ENCODE measurements around the gene TIGD3.
"Not testable (repeated sequence)": the region's sequence is repeated elsewhere in the genome, so short reads cannot be mapped to it uniquely, and the experiment has no call there.

Gene TIGD3

DNA sequence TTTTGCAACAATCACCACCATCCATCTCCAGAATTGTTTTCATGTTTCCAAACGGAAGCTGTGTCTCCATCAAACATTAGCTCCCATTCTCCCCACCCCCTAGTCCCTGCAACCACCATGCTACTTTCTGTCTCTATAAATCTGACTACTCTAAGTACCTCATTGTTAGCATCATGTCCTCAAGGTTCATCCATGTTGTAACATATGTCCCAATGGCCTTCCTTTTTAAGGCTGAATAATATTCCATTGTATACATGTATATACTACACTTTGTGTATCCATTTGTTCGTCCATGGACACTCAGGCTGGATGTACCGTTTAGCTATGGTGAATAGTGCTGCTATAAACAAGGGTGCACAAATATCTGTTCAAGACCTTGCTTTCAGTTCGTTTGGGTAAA is 29.1 kb upstream of the TIGD3 start:
- no peak for DNase-seq

DNA sequence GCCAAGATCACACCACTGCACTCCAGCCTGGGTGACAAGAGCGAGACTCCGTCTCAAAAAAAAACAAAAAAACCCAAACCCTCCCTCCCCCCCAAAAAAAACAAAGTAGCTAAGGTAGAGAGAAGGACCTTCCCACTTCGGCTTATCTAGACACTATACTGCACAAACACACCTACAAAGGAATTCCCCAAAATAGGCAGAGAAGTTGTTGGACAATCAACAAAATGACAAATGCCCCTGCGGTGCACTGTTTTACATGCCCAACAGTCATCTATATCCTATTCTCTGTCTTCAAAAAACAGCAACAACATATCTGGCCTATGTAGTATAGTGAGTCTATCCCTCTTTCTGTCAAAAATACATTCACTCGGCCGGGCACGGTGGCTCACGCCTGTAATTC is 27.5 kb upstream of the TIGD3 start:
- no peak for DNase-seq

DNA sequence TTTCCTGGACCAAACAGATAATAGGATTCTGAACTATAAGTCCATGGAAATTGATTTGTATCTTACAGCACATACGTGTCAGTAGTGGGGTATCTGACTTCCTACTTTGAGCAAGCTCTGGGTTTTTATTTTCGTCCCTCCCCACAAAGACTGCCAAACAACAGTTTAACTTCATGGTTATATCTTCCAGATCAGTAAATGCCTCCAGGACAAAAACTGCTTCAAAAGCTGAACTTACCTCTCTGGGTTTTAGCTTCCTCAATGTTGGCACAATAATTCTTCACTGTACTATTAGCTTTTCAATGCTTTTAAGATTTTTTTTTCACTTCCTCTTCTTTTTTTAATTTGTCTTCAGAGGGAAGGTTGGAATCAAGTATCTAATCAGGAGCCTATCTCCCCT is 25.1 kb upstream of the TIGD3 start:
- DNase-seq, result peak; percentile 88

DNA sequence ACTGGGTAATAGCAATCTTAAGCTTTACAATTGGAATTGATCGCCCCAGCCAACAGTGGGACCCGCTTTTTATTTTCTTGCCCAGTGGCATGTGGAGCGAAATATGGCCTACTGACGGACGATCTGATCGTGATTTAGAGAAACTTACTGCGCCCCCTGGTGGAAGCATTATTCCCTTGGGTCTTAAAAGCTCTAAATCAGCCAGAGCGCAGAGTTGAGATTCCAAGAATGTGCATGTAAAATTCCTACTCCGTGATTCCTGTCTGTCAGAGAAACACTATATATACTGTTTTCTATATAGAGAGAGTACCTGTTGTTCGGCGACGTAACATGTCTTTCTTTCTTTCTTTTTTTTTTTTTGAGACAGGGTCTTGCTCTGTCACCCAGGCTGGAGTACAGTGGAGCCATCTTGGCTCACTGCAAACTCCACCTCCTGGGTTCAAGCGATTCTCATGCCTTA is 24.6 kb upstream of the TIGD3 start:
- peak; percentile 99 for DNase-seq

DNA sequence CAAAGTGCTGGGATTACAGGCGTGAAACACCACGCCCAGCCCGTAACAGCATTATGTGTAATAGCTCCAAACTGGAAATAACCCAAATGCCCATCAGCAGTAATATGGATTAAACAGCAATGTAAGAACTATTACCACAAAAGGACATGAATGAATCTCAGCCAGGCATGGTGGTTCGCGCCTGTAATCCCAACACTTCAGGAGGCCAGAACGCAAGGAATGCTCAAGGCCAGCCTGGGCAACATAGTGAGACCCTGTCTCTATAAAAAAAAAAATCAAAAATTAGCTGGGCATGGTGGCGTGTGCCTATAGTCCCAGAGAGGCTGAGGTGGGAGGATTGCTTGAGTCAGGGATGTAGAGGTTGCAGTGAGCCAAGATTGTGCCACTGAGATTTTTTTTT is 24.0 kb upstream of the TIGD3 start:
- DNase-seq, result no peak

DNA sequence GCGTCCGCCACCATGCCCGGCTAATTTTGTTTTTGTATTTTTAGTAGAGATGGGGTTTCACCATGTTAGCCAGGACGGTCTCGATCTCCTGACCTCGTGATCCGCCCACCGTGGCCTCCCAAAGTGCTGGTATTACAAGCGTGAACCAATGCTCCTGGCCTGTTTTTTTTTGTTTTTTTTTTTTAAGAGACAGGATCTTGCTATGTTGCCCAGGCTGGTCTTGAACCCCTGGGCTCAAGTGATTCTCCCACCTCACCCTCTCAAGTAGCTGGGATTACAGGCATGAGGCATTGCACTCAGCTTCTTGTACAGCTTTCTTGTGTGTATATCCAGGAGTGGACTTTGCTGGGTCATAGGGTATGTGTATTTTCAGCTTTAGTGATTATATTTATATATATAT is 22.0 kb upstream of the TIGD3 start:
- DNase-seq, result not testable (repeated sequence)

DNA sequence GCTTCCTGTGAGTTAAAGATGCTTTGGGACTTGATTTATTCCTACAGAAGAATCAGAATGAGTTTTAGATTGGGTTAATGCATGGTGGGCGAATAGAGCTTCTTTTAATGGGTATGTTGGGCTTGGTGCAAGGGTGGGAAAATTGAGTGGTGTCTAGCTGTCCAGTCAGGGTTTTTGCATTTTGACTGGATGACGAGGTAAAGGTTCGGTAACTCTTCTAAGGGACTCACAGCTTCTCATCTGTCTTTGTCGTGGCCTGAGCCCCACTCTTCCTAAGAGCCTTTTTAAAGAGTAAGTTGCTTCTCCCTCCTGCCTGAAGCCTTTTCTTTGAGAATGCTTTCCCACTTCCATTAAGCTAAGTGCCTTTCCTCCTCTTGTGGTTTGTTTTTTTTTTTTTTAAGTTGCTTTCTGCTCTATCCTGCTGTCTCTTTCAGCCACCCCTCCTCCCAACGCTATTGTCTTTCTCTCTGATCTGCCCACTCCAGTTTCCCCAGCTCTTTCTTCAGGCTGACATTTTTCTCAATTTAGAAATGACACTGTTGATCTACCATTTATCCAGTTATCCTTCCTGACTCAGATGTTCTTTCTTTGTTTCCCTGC is 19.8 kb upstream of the TIGD3 start:
- DNase-seq, result no peak

DNA sequence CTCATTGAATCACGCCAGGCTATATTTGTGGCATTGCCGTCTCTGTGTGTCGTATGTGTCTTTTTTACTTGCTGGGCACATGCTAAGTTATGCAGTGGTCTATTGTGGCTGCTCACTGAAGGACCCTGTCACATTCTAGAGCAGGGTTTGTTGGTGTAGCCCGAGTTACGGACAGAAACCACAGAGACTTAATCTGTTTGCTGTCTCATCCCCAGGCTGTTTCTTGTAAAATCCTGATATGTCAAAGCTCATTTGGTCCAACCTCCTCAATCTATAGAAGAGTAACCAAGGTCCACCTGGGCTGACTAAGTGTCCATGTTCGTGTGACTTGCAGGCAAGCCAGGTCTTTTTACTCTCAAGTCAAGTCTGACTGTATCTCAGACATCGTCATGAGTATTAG is 15.9 kb upstream of the TIGD3 start:
- no peak for DNase-seq

DNA sequence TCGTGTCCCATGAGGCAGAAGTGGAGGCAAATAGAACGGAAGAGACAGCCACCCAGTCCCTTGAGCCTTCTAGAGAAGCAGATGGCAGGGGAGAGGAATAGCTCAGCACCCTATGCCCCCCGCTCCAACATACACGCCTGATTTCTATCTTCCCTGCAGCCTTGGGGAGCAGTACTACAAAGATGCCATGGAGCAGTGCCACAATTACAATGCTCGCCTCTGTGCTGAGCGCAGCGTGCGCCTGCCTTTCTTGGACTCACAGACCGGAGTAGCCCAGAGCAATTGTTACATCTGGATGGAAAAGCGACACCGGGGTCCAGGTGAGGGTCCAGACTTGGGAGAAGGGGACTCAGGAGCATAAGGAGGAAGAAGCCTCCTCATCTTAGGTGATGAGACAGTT is 14.3 kb upstream of the TIGD3 start:
- no peak for DNase-seq

DNA sequence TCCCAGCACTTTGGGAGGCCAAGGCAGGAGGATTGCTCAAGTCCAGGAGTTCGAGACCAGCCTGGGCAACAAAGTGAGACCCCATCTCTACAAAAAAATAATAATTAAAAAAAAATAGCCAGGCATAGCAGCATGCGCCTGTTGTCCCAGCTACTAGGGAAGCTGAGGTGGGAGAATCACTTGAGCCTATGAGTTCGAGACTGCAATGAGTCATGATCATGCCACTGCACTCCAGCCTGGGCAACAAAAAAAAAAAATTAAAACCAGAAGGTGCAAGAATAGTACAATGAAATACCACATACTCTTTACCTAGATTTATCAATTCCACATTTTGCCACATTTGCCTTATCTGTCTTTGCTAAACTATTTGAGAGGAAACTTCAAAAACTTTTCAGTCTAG is 12.7 kb upstream of the TIGD3 start:
- no peak for DNase-seq

DNA sequence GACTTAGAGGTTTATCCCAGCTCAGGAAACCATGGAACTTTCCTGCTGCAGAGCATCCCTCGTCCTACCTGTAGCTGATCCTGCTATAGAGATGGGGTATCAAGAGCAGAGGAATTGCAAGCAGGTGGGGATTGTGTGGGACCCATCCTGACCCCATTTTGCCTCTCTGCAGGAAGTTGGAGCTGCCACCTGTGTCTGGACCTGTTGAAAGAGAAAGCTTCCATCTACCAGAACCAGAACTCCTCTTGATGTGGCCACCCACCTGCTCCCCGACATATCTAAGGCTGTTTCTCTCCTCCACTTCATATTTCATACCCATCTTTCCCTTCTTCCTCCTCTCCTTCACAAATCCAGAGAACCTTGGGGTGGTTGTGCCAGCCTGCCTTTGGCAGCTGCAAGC is 3.0 kb upstream of the TIGD3 start:
- no peak for DNase-seq

DNA sequence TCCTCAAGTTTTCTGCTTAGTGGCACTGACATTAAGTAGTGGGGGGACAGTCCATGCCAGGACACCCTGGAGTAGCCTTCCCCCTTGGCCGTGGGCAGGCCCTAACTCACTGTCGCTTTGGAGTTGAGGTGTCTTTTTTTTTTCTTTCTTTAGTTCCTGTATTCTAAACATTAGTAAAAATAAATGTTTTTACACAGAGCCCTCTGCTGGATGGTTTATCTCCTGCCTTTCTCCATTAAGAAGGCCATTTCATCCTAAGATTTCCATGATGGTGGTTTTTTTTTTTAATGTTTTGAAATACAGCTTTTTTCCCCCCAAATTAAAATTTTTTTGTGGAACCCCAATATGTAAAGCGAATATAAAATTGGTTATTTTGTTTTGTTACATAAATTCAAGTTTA is 1.8 kb upstream of the TIGD3 start:
- DNase-seq, result peak; percentile 39

DNA sequence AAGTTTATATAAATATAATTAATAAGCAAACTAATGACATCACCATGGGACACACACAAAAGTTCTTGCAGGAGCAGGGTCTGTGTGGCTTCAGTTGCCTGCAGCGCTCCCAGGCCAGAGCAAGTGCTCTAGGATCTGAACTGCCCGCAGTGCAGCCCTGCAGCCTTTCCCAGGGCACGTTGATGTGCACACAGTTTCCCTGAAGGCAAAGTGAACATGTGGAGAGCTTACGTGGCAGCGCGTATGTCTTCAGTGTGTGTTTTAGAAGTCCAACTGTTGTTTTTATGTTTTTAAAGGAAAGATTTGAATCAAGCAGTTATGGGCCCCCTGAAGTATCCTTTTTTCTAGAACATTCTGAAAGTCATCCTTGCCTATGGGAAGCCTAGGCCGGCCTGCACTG is 1.2 kb upstream of the TIGD3 start:
- DNase-seq, result no peak

DNA sequence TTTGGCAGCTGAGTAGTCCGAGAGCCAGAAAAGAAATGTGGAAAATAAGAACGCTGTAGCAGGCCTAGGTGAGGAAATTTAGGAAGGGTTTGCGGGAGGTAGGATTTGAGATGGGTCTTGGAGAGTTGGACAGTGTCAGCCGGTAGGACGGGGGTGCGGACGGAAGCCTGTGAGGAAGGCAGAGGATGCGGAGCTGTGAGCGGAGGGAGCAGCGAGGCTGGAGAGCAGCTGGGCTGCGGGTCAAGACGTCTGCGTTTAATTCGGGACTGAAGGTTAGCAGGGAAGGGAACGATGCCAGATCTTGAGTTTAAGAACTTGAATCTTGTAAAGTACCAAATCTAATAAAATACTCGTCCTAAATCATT is 669 bp upstream of the TIGD3 start:
- DNase-seq, result no peak

DNA sequence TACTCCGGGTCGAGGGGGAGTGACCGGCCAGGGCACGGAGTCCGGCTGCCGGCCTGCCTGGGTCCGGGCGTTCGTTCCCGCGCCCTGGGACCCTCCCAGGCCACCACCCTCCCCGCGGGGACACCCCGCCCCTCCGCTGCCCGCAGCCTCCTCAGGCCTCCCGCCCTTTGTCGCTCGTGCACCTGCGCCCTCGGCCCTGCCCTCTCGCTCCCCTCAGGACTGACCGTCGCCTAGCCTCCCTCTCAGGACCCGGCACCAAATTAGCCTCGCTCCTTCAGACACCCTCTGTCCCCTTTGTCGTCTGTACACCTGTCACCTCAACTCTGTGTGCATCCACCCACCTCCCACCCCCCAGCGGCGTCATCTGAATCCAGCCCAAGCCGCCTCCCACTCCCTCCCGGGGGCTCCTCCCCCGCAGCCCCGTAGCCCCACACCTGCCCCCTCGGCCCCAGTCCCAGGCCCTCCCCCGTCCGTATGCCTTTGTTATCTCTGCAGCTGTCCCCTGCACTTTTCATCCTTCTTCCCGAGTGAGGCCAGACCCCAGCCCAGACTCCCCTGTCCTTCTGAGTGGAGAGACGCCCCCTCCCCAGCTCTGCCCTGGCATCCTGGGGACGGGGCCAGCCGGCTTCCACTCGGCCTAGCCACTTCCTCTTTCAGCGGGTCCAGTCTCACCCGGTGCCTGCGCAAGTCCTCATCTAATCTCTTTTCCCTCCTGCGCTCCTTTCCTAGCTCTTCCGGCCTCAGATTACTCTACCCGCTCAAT is 643 bp downstream of the TIGD3 start:
- DNase-seq, result peak; percentile 40

DNA sequence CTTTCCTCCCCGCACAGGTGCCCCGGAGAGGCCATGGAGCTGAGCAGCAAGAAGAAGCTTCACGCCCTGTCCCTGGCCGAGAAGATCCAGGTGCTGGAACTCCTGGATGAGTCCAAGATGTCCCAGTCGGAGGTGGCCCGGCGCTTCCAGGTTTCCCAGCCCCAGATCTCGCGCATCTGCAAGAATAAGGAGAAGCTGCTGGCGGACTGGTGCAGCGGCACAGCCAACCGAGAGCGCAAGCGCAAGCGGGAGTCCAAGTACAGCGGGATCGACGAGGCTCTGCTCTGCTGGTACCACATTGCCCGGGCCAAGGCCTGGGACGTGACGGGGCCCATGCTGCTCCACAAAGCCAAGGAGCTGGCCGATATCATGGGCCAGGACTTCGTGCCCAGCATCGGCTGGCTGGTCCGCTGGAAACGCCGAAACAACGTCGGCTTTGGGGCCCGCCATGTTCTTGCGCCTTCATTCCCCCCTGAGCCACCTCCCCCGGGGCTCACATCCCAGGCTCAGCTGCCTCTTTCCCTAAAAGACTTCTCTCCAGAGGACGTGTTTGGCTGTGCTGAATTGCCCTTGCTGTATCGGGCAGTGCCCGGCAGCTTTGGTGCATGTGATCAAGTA is 1.3 kb downstream of the TIGD3 start:
- DNase-seq, result no peak

DNA sequence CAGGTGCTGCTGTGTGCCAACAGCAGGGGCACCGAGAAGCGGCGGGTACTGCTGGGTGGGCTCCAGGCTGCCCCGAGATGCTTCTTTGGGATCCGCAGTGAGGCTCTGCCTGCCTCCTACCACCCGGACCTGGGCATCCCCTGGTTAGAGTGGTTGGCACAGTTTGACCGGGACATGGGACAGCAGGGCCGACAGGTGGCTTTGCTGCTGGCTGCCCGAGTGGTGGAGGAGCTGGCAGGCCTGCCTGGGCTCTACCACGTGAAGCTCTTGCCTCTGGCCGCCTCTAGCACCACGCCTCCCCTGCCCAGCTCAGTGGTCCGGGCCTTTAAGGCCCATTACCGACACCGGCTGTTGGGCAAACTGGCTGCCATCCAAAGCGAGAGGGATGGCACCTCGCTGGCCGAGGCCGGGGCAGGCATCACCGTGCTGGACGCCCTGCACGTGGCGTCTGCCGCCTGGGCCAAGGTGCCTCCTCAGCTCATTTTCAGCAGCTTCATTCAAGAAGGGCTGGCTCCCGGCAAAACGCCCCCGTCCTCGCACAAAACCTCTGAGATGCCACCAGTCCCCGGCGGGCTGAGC is 1.9 kb downstream of the TIGD3 start:
- DNase-seq, result no peak

DNA sequence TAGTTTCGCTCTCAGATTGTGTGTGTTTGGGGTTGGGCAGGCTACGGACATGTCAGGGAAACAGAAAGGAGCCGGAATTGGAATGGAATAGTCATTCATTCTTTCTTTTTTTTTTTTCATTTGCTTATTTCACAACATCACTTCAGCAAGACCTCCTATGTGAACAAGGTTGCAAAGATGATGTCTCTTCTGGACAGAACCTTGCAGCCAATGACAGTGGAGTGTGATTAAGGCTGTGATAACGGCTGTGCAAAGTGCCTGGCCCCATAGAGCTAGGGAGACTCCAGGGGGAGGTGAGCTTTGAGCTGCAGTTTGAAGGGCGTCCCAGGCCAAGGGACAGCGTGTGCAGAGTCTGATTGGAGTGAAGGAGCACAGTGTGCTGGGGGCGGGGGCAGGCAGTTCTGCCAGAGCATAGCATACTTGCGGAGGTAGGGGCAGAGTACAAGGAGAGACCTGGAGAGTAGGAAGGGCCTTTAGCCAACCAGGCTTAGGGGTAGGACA is 3.4 kb downstream of the TIGD3 start:
- no peak for DNase-seq

DNA sequence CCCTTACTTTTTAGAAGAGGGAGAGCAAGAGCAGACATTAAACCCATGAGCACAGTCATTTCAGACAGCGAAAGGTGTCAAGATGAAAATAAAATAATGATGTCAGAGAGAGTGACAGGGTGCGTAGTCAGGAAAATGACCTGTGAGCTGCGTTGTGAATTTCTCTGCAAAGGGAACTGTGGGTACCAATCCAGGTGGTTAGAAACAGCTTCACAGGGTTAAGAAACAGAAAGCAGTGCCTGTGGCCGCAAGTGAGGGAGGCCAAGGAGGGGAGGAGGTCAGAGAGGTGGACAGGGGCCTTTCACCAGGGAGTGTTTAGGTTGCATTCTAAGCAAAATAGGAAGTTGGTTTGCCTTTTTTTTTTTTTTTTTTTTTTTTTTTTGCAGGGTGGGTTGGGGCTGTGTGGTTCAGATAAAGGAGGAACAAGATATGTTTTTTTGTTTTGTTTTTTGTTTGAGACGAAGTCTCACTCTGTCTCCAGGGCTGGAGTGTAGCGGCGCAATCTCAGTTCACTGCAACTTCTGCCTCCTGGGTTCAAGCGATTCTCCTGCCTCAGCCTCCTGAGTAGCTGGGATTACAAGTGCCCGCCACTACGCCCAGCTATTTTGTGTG is 7.9 kb downstream of the TIGD3 start:
- no peak for DNase-seq

DNA sequence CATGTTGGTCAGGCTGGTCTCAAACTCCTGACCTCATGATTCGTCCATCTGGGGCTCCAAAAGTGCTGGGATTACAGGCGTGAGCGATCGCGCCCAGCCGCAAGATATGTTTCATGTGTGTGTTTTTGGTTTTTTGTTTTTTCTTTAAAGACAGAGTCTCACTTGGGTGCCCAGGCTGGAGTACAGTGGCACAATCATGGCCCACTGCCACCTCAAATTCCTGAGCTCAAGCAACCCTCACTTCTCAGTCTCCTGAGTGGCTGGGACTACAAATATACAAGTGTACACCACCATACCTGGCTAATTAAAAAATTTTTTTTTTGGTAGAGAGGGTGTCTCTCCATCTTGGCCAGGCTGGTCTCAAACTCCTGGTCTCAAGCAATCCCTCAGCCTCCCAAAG is 8.4 kb downstream of the TIGD3 start:
- DNase-seq, result no peak

DNA sequence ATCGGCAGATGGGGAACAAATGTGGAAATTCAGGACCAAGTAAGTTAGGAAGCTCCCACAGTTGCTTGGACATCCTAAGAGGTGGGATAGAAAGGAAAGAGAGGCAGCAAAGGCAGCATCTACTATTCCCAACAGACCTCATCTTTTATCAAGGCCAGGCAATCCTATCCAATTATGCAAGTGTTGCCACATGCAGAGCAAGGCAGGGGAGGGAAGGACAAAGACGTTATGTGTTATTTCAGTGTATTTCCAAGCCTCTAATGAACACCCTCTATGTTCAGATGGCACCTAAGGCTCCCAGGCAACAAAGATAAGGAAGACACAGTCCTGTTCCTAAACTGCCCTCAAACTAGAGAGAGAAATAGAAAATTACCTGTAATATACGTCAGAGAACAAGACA is 9.2 kb downstream of the TIGD3 start:
- no peak for DNase-seq

DNA sequence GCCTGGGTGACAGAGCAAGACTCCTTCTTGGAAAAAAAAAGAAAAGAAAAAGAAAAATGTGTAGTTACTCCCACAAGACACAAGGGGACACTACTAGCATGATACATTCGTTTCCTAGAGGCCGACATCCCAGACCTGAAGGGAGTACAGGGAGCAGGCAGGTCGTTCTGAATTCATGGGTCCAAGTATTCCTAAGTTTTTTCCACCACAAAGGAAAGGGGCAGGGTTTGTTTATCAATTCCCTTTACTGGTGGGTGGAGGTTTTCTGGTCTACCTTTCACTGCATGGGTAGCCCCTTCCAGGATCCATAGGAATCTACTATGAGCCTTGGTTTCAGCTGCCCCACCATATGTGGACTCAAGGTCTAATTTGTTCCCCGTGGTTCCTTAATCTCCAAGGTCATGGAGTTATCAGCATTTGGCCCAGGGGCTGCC is 11.8 kb downstream of the TIGD3 start:
- DNase-seq, result peak; percentile 42

DNA sequence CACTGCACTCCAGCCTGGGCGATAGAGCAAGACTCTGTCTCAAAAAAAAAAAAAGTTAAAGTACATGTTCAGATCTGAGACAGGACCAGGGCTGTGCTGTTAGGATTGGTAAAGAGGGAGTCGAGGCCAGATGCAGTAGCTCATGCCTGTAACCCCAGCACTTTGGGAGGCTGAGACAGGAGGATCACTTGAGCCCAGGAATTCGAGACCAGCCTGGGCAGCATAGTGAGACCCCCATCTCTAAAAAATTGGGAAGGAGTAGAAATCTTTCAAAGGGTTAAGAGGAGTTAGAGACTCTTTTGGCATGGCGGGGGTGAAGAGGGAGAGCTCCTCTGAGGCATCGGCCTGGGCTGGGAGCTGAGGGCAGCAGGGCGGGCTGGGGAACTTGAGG is 16.1 kb downstream of the TIGD3 start:
- DNase-seq, result no peak
